Ishikawa (cell line): Measurements from ENCODE around the gene SARDH.
A peak's percentile ranks its signal among the peaks of the same experiment; 100 is the strongest.

ENCODE experiments used
- CEBPB ChIP-seq: IDR thresholded peaks from 2 replicates; pipeline ENCODE4 v1.6.1; 2012
- CREB1 ChIP-seq: IDR thresholded peaks from 2 replicates; pipeline ENCODE4 v1.6.1; 2012; ENCODE audit warnings: low read depth
- EGR1 ChIP-seq: IDR thresholded peaks from 2 replicates; pipeline ENCODE4 v1.6.1; 2012
- EP300 ChIP-seq: IDR thresholded peaks from 2 replicates; pipeline ENCODE4 v1.6.1; 2012; ENCODE audit warnings: borderline replicate concordance
- FOXM1 ChIP-seq: IDR thresholded peaks from 2 replicates; pipeline ENCODE4 v1.6.1; 2012; ENCODE audit warnings: low read depth, borderline replicate concordance
- MAX ChIP-seq: IDR thresholded peaks from 2 replicates; pipeline ENCODE4 v1.6.1; 2012
- NFIC ChIP-seq: IDR thresholded peaks from 2 replicates; pipeline ENCODE4 v1.6.1; 2012
- RAD21 ChIP-seq: IDR thresholded peaks from 2 replicates; pipeline ENCODE4 v1.6.1; 2012; ENCODE audit warnings: low read depth
- TAF1 ChIP-seq: IDR thresholded peaks from 2 replicates; pipeline ENCODE4 v1.6.1; 2012; ENCODE audit warnings: low read depth, mild to moderate bottlenecking
- TCF12 ChIP-seq: IDR thresholded peaks from 2 replicates; pipeline ENCODE4 v1.6.1; 2012; ENCODE audit warnings: low read depth
- TEAD4 ChIP-seq: IDR thresholded peaks from 2 replicates; pipeline ENCODE4 v1.6.1; 2012
- YY1 ChIP-seq: IDR thresholded peaks from 2 replicates; pipeline ENCODE4 v1.6.1; 2012; ENCODE audit warnings: low read depth
- ZBTB7A ChIP-seq: IDR thresholded peaks from 2 replicates; pipeline ENCODE4 v1.6.1; 2012; ENCODE audit warnings: low read depth
- TF ChIP-seq, protein P1 (sequence below): IDR thresholded peaks from 2 replicates; pipeline ENCODE4 v1.6.1; 2012
- TF ChIP-seq, protein P2 (sequence below): IDR thresholded peaks from 2 replicates; pipeline ENCODE4 v1.6.1; 2012; ENCODE audit warnings: low read depth, mild to moderate bottlenecking

The SARDH gene

GRCh38 chr9:133742849-133743444 is 4.8 kb upstream of the SARDH start:
- TF ChIP-seq RAD21 = peak; percentile 70
- no peak for TF ChIP-seq YY1

DNA sequence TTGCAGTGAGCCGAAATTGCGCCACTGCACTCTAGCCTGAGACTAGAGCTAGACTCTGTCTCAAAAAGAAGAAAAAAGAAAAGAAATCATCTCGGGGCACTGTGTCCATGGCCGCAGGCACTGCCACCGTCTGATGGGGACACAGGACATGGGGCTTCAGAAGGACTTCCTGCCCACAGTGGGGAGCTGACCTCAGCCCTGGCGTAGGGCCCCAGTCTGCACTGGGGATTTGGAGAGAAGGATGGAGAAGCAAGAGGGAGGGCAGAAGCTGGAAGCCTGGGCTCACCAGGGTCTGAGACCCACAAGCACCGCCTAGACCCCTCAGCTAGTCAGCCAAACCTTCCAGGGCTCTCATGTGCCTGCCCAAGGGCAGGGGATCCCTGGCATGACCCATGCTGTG is 4.1 kb upstream of the SARDH start:
- no peak for TF ChIP-seq MAX
- TF ChIP-seq YY1 = no peak
- no peak for TF ChIP-seq TEAD4
- TF ChIP-seq TCF12 = no peak
- no peak for TF ChIP-seq RAD21
- no peak for TF ChIP-seq EP300
- no peak for TF ChIP-seq FOXM1
- no peak for TF ChIP-seq ZBTB7A
- TF ChIP-seq NFIC = no peak
- TF ChIP-seq TAF1 = no peak
- no peak for TF ChIP-seq CREB1
- TF ChIP-seq EGR1 = no peak
- TF ChIP-seq, protein P1, sequence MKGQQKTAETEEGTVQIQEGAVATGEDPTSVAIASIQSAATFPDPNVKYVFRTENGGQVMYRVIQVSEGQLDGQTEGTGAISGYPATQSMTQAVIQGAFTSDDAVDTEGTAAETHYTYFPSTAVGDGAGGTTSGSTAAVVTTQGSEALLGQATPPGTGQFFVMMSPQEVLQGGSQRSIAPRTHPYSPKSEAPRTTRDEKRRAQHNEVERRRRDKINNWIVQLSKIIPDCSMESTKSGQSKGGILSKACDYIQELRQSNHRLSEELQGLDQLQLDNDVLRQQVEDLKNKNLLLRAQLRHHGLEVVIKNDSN = no peak
- no peak for TF ChIP-seq CEBPB
- TF ChIP-seq, protein P2, sequence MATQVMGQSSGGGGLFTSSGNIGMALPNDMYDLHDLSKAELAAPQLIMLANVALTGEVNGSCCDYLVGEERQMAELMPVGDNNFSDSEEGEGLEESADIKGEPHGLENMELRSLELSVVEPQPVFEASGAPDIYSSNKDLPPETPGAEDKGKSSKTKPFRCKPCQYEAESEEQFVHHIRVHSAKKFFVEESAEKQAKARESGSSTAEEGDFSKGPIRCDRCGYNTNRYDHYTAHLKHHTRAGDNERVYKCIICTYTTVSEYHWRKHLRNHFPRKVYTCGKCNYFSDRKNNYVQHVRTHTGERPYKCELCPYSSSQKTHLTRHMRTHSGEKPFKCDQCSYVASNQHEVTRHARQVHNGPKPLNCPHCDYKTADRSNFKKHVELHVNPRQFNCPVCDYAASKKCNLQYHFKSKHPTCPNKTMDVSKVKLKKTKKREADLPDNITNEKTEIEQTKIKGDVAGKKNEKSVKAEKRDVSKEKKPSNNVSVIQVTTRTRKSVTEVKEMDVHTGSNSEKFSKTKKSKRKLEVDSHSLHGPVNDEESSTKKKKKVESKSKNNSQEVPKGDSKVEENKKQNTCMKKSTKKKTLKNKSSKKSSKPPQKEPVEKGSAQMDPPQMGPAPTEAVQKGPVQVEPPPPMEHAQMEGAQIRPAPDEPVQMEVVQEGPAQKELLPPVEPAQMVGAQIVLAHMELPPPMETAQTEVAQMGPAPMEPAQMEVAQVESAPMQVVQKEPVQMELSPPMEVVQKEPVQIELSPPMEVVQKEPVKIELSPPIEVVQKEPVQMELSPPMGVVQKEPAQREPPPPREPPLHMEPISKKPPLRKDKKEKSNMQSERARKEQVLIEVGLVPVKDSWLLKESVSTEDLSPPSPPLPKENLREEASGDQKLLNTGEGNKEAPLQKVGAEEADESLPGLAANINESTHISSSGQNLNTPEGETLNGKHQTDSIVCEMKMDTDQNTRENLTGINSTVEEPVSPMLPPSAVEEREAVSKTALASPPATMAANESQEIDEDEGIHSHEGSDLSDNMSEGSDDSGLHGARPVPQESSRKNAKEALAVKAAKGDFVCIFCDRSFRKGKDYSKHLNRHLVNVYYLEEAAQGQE = no peak

GRCh38 chr9:133741716-133742115 is 3.6 kb upstream of the SARDH start:
- TF ChIP-seq CEBPB (no peak), YY1 (no peak), CREB1 (no peak), EP300 (no peak)
- TF ChIP-seq, protein P2 = no peak

- TF ChIP-seq EGR1 (no peak), ZBTB7A (no peak), MAX (no peak), FOXM1 (no peak), TAF1 (no peak), RAD21 (no peak), CEBPB (no peak), TCF12 (no peak), YY1 (no peak), EP300 (no peak), CREB1 (no peak), NFIC (no peak), TEAD4 (no peak)
- TF ChIP-seq, protein P1 = no peak
- TF ChIP-seq, protein P2 = no peak
These were observed 2.8 kb upstream of the SARDH start for GRCh38 chr9:133740911-133741310.

DNA sequence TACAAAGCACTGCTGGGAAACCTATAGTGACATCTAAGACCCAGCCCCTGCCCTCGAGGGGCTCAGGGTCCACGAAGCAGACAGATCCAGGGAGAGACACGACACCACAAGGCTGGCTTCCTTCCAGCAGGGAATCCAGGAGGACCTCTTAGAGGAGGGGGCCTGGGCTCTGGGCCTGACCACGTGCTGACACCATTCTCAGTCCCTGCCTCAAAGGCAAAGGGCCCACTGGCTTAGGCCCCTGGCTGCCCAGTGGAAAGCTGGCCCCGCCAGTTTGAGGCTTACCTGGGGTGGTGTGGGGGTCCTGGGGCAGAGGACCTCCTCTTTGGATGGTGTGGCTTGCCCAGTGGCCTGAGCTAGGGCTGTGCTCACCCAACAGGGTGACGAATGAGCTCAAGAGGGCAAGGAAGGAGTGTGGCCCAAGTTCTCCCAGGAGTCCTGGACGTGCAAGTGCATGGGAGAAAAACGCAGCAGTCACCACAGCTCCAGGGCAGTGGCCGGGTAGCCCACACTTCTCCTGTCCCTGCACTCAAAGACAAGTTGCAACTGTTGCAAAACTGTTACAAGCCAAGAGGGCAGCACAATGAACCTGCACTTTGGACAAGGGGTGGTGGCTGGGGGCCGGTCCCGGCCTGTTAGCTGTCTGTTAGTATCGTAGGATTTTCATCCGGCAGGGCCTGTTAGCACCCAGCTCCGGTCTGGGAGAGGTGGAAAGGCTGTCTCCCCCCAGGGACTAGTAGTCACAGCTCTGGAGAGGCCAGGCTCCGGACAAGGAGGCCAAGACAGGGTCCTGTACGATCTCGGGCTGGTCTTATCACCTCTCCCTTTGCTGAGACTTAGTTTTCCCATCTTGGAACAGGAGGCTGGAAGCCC is 1.5 kb upstream of the SARDH start:
- TF ChIP-seq, protein P1 = no peak
- TF ChIP-seq CEBPB (no peak), MAX (no peak), EP300 (no peak), CREB1 (no peak), ZBTB7A (no peak), TEAD4 (no peak), EGR1 (no peak), TAF1 (no peak), RAD21 (no peak), NFIC (no peak), TCF12 (no peak), FOXM1 (no peak), YY1 (no peak)
- TF ChIP-seq, protein P2 = no peak
